ENCODE results near the gene DHRS3.
A peak's percentile ranks its signal among the peaks of the same experiment; 100 is the strongest.
"Not testable (repeated sequence)": the region's sequence is repeated elsewhere in the genome, so short reads cannot be mapped to it uniquely, and the experiment has no call there.

Gene DHRS3

DNA sequence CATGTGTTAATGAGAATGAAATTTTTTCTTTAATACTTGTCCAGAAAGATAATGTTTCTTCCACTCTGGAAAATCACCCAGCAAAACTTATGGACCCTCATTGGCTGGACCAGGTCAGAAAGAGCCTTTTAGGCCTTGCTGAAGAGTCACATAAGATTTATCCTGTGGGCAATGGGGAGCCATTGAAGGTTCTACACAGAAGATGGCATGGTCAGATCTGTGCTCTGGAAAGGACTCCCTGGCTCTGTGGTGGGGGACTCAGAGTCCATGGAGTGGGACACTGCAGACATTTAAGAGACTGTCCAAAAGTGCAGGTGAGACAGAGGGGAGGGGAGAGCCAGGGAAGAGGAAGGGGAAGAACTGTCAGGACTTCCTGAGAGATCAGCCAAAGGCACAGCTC lies 66.4 kb downstream of the DHRS3 start:
- no peak for DNase-seq

DNA sequence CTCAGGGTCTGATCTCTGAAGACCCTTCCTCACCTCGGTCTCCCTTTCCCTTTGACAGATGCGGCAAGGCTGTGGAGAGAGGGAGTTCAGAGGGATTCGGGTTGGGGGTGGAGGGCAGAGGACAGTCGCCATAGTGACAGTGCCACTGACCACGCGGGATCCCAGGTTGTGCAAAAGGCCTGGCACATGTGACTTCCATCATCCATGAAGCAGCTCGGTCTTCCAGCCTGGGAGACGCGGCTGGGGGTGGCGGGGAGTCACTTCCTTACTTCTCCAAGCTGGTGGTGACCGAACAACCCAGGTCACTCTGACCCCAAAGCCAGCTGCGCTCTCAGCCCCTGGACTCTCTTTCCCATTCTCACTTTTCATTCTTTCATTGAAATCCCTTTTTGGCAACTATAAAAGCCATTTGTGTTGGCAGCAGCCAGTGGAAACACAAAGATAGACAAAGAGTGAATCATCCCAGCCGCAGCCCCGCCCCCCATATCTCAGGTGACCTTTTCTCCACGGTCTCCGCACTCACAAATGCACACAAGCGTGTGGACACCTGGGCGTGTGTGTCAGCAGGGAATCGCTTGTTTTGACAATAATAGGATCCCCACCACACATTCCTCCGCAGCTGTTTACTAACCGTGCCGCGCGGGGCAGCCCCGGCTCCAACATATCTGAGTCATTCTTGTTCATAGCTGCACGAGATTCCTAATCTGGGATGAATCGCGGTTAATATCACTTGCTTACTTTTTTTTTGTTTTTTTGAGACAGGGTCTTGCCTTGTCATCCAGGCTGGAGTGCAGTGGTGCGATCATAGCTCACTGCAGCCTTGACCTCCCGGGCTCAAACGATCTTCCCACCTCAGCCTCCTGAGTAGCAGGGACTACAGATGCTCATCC lies 68.3 kb downstream of the DHRS3 start:
- peak; percentile 60 for DNase-seq

DNA sequence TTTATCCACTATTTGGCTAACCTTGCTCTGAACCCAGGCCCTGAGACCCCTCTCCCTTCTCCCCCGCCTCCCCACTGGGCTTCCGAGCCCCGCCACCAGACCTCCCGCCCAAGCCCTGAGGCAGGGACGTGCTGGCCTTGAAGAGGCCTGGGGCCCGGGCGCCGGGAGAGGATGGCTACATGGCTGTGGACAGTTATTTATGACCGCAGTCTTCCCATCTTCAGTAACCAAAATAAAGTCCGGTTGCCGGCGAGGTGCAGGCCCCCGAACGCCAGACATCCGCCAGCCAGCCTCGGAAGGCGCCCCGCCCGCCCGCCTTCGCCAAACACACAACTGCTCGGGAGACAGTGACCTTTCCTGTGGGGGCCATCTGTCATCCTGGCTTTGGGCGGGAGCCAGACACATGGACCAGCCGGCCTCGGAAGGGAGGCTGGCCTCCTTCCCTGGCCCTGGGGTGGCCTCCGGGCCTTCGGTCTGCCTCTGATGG lies 69.0 kb downstream of the DHRS3 start:
- DNase-seq: no peak

DNA sequence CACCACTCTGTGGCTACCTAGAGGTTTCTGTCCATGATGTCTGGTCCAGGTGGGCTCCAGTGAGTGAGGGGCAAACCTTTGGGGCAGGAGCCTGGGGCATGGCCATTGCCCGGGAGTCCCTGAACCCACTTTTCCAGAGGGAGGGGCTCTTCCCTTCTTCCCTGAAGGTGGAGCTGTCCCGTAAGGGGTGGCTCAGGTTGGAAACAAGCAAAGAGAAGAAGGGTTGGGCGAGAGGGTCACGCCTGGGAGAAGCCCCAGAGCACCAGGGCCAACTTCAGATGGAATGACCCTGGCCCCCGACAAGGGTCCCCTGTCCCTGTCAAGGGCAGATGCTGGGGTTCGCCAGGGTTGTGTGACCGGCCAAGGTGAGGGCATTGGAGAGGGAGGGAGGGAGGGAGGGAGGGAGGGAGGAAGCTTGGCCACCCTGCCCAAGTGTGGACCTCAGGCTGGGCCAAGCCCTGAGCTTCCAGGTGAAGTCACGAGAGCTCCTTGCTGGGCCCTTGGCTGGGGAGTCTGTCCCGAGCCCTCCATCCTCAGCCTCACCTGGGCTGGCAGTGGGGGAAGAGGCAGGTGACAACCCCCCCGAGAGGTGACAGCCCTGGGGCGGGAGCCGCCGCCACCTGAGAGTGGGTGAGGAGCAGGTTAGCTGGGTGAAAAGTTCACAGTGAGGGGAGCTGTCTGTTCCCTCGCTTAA lies 69.6 kb downstream of the DHRS3 start:
- DNase-seq: no peak

DNA sequence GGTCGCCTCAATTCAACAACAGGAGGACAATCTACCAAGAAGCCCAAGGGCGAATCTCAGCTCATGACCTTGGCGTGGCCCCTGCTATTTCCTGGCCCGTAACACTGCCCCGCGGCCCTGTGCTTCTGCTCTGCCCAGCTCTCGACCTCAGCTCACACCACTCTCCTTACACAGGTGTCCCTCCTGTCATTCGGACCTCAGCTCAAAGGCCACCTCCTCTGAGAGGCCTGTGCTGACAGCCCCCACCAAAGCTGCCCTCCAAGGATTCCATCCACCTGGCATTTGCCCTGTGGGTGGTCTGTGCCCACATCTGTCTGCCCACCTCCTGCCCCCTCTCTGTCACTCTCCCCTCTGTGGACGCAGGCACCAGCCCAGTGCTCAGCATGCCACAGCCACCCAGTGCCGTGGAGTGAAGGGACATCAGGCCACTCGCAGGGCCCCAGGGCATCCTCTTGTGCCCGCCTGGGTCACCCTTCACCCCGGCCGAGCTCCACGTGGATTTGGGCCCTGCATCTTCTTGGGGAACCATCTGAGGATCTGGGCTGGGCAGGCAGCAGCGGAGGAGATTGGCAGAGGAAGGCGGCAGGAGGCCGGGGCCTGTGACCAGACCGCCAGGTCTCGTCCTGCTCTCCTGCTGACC lies 70.3 kb downstream of the DHRS3 start:
- no peak for DNase-seq

DNA sequence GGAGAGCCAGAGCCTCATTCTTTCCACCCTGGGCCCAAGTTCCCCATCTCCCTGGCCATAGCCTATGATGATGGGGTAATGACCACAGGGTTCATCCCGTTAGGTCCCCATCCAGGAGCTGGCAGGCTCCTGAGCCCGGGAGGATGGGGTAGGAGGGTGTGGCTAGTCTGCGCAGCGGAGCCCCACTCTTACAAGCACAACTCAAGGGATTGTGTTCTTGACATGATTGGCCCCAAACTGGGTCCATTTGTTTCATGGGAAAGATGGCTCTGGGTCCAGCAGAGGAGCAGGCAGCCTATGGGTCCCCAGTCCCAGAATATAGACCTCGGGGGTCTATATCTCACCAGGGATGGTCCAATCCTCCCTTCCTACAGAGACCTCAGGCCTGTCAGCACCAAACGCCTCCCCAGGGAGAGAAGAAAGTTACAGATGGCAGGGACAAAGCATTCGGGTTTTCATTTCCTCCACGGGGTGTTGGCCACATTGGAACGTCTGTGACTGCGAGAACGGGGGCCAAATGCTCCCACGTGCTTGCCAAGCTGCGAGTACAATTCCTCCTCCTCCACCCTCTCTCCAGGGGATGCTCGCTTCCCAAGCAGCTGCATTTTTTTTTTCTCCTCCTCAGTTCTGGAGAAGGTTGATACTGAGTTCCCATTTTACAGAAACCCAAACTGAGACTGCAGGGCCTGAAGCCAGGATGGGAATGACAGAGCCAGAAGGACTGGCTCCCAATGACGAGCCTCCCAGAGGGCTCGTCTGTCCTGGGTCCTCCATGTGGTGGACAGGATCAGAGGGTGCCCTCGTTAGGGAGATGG lies 71.0 kb downstream of the DHRS3 start:
- no peak for DNase-seq

DNA sequence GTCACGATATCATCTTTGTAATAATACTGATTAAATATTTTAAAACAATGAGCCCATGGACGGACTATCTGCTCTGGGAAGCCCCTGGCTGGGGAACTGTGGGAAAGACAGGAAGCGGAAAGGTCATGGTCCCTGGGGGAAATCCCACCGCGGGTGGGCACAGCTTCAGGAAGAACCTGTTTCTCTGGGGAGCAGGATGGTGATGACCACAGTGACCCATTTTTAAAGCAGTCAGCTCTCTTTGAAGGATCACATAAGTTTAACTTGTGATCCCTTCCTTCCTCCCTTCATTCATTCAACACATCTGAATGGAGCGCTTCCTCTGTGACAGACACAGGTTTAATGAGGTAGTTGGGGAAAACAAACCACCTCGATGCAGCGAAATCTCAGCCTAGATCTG lies 73.0 kb downstream of the DHRS3 start:
- DNase-seq: no peak

DNA sequence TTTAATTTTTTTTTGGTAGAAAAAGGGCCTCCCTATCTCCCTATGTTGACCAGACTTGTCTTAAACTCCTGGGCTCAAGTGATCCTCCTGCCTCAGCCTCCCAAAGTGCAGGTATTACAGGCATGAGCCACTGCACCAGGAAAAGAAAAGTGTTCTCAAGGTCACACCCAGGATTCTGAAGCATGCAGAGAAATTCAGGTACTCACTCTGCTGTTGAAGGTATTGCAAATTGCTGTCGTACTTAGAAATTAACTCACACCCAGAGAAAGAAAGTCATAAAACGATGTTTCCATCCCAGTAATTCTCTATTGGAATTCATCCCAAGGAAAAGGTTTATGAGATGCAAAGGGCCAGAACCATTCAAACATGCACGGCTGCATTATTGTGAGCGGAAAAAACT lies 73.7 kb downstream of the DHRS3 start:
- DNase-seq: no peak

DNA sequence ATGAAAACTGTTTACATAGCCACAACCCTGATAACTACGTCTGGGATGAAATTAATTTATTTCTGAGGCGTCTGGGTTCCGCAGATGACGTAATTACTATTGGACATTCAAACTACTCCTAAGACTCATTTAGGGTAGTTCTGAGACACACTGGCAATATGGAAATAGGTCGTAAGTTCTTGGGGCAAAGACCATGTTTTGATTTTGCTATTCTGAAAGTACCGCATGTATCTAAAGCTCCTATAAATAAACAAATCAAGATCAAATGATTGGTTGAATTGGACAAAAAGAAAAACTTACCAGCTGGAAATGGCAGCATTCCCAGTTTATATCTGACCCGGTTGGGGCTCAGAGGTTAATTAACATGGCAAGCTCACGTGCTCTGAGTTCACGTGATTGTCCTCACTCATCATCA lies 74.3 kb downstream of the DHRS3 start:
- no peak for DNase-seq

DNA sequence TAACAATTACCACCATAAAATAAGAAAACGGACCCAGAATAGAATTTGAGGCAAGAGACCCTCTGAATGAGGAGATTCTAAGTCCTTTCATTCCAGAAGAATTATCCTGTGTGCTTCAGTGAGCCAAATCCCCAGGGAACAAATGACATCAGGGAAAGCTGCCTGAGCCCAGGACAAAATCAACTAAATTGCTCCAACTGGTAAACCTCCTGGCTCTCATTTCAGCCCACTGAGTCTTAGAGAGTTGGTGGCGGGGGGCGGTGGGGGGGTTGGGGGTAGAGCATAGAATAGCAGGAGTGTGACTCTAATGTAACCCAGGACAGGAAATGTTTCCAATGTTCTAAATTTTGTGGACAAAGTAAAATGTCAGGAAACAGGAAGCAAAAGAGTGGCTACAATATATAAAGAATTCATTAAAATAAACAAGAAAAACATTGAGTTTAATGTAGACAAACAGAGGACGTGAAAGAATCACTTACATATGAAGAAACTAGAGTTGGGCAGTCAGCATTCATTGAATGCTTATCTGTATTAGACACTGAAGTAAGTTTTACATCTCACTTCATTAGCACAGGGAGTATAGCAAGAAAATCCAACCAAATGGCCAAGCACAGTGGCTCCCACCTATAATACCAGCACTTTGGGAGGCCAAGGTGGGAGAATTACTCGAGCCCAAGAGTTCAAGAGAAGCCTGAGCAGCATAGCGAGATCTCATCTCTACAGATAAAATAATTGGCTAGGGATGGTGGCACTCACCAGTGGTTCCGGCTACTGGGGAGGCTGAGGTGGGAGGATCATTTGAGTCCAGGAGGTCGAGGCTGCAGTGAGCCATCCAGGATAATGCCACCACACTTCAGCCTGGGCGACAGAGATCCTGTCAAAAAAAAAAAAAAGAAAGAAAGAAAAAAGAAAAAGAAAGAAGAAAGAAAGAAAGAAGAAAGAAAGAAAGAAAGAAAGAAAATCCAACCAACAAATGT lies 75.1 kb downstream of the DHRS3 start:
- no peak for DNase-seq

DNA sequence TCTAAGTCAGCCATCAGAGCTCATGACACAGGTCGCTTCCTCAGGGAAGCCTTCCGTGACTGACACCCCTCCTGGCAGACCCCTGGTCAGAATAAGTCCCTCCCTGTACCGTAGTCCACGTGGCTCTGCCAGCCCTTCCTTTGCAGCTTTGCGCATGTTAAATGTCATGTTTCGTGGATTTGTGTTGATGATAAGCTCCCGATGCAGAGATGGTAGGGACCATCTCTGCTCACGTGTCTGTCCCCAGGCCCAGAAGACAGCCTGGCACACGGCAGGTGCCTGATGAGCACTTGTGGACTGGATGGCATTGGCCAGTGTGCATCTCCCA lies 75.9 kb downstream of the DHRS3 start:
- DNase-seq: no peak

DNA sequence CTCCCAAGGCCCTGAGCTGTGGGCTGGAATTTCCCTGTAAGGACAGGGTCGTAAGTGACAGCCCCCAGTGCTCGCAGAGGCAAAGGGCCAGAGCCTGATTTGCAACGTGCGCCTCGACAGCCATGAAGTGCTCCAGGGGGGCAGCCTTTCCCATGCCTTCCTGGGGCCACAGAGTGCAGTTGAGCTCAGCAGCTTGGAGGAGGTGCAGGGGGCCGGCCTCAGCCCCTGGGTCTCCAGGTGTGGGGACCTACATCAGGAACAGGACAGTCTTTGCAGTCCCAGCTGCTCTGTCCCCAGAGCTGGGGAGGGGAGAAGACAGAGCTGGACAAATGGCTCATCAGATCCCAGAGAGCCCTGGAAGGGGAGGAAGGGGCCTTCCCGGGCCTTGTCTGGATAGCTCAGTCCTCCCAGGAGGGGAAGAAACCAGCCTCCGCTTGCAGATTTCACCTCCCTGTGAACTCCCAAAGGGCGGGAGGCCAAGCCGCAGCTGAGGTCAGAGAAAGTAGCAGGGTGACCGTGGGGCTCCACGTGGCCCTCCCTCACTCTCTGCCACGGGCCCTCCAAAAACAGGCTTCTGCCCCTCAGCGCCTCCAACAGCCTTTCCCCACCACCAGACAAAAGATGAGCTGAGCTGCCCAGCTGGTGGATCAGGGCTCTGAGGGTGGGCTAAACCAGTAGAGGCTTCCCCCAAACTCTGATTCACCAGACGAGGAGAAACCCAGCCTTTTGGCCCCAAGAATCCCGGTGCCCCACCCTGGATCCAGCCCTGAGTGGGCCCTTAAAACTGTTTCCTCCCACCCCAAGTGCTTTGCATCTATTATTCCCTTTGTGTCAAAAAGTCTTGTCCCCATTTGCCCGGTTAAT lies 76.5 kb downstream of the DHRS3 start:
- DNase-seq: no peak

DNA sequence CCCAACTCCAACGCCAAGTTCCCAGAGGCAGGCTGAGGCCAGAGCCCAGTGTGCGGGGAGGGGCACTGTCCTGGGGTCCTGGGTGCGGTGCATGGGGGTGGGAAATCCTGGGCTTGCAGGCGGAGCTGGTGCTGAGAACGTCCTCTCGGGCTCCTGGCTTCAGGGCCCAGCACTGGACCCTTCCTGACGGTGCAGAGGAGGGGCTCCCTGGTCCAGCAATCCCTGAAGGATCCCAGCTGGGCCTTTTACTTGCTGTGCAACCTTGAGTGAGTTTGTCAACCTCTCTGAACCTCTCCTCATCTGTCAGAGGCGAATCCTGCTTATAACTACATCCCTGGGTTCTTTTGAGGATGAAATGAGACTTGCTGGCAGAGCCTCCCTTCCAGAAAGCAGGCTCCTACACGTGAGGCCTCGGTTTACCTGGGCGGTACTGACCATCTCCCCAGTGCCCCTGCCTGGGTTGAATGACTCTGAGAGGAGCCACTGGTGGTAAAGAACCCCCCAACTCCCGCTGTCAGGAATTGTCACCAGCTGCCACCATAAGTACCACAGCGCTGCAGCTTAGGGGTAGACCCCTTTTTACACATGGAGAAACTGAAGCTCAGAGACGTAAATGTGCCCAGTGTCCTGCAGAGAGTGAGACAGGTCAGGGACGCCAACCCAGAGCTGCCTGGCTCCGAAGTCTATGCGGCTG lies 77.3 kb downstream of the DHRS3 start:
- DNase-seq: no peak

DNA sequence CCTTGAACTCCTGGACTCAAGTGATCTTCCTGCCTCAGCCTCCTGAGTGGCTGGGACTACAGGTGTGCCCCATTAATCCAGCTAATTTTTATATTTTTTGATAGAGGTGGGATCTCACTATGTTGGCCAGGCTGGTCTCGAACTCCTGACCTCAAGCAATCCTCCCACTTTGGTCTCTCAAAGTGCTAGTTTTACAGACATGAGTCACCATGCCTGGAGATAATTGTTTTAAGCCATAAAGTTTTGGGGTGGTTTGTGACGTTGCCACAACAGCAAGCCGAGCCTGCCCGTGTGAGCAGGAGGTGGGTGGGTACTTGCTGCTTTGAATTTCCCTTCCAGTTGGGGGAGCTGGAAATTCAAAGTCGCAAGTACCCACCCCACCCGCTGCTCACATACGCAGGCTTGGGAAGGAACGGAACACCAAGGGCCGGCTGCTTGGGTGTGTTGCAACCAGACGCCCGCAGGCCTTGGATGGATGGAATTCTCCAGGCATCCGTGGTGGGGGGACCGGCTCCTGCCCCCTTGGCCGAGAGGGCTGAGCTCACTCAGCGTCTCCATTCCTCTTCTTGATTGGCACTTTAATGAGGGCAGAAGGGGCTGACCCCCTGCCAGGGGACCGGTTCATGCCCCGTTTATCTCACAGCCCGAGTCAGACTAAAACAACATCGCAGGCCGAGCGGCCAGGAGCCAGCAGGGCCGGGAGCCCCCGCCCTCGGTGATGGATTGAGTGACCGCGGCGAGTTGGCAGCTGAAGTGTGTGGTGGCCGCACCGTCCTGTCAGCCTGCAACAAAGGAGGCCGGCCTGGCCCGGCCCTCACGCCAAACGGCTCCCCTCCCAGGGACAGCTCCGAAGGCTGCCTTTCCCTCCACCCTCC lies 78.1 kb downstream of the DHRS3 start:
- DNase-seq: no peak

DNA sequence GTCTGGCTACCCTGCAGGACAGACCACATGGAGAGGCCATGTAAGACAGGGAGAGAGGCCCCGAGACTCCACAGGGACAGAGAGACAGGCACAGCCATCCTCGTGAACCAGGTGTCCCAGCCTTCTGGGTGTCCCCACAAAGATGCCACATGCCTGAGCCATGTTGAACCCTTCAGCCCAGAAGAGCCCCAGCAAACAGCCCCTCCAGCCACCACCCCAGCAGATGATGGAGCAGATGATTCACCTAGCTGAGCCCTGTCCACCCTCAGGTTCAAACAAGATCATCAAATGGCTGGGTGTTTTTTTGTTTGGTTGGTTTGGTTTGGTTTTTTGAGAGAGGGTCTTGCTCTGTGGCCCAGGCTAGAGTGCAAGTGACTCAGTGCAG lies 78.7 kb downstream of the DHRS3 start:
- DNase-seq: no peak

DNA sequence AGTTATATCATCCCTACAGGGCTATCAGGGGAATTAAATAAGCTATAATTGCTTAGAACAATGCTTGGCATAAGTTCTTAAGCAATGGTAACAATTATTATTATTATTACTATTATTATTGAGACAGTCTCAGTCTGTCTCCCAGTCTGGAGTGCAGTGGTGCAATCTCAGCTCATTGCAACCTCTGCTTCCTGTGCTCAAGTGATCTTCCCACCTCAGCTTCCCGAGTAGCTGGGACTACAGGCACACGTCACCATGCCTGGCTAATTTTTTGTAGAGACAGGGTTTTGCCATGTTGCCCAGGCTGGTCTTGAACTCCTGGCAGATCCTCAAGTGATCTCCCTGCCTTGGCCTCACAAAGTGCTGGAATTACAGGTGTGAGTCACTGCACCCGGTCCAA lies 79.5 kb downstream of the DHRS3 start:
- not testable (repeated sequence) for DNase-seq

DNA sequence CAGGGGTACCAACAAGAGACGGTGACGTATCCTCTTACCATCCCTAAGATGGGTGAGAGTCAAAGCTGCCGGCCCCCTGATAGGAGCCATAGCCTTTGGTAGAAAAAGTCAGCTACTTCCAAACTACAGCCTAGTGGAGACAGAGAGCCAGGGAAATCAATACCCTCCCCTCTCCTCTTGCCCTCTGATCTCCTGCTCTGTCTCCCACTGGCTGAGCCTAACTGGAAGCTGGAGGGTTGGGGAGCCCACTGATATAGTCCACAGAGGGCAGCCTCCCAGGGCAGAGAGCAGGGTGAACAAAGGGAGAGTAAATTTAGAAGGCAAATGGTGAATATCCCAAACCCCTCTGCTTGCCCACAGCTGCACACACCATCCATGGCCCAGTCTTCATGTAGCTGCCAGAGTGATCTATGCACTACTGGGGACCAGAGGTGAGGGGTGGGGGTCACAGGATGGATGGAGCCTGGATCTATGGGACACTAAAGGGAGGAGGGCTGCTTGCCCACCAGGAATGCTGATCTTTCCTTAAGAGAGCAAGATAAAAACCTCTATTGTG lies 80.0 kb downstream of the DHRS3 start:
- no peak for DNase-seq

DNA sequence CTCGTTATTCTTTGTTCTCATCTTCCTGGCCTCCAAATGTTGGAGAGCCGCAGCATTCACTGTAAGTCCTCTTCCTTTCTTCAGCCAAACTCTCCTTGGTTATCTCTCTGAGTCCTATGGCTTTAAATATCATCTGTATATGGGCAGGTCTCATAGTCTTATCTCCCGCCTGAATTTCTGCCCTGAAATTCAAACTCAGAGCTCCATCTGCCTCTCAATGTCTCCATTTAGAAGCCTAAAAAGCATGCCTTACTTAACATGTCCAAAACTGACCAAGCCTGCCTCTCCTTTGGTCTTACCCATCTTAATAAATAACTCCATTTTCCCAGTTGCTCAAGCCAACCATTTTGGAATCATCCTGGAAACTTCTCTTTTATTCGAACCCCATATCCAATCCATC lies 80.7 kb downstream of the DHRS3 start:
- DNase-seq: no peak

Measured in amniotic stem cell (primary cell).